ENCODE measurements around the gene CD44.

Gene CD44

DNA sequence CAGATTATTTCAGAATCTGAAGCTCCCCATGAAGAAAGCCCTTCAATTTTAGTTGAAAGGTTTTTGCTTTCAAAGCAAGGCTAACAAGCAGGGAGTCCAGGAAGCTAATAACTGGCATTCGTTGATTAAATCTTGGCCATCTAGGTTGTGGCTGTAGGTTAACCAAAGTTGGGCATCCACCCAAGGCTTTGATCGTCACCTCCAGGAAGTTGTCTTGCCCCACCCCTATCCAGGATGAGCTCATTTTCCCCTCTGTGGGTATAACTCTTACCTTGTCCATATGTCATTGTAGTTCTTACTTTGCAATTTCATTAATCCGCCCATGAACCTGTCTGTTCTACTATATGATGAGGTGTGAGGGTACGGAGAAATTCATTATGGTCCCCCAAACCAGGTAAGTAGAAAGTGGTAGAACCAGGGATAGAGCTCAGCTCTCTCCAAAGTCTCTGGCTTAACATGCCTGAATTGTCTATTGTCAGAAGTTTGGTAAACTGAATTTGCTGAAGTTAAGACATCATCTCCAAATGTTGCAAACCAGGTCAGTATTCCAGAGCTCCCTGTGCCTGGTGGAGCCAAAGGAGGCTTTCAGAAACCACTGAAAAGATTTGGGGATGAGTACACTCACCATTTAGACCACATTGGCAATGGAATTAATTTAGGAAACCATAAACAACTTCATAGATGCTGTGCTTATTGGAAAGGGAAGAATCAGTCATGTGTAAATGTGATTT, 97.1 kb downstream of the CD44 start:
- DNase-seq (ENCODE audit: low read depth), result no peak
- TF ChIP-seq, protein P1, sequence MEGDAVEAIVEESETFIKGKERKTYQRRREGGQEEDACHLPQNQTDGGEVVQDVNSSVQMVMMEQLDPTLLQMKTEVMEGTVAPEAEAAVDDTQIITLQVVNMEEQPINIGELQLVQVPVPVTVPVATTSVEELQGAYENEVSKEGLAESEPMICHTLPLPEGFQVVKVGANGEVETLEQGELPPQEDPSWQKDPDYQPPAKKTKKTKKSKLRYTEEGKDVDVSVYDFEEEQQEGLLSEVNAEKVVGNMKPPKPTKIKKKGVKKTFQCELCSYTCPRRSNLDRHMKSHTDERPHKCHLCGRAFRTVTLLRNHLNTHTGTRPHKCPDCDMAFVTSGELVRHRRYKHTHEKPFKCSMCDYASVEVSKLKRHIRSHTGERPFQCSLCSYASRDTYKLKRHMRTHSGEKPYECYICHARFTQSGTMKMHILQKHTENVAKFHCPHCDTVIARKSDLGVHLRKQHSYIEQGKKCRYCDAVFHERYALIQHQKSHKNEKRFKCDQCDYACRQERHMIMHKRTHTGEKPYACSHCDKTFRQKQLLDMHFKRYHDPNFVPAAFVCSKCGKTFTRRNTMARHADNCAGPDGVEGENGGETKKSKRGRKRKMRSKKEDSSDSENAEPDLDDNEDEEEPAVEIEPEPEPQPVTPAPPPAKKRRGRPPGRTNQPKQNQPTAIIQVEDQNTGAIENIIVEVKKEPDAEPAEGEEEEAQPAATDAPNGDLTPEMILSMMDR (IDR thresholded peaks at IDR 0.05; ENCODE audit: control insufficient read depth, insufficient read depth, low read depth, low read length, missing control alignments), result no peak
- H3K4me3 ChIP-seq (ENCODE audit: control insufficient read depth, low read depth, low read length), result no peak overlapping the region

DNA sequence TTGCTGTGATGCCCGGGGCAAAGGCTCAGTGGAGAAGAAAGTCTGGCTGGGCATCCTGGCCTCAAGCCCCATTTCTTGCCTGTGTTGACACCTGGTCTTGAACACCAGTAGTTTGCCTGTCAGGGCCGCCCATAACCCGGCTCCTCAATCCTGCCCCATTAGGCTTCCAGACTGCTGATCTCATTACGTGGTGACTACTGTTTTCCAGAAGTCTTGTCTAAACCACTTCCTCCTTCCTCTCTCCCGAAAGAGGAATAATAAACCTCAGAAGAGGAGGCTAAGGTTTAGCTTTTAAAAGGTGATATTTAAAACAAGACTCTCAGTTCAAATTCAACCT, 97.7 kb downstream of the CD44 start:
- H3K4me3 ChIP-seq (ENCODE audit: control insufficient read depth, low read depth, low read length), result no peak overlapping the region
- peak; percentile 29 for DNase-seq (ENCODE audit: low read depth)
- TF ChIP-seq, protein P1 (IDR thresholded peaks at IDR 0.05; ENCODE audit: control insufficient read depth, insufficient read depth, low read depth, low read length, missing control alignments), result no peak

DNA sequence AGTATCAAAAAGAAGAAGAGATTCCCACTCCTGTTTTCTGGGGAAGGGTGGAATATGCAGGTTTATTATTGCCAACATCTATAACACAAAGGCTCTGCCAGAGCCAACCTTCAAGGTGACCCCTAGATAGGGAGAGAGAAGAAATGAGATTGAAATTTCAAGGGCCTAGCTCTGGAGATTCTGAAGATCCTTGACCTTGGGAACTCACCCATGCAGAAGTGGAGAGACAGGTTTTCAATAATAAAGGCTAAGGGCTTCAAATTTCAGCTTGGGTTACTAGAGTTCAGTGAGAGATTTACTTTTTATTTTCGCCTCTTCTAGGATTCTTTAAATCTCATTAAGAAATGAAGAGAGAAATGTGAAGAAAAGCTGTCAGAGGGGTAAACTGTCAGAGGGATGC, 98.4 kb downstream of the CD44 start:
- TF ChIP-seq, protein P1 (IDR thresholded peaks at IDR 0.05; ENCODE audit: control insufficient read depth, insufficient read depth, low read depth, low read length, missing control alignments), result no peak
- H3K4me3 ChIP-seq (ENCODE audit: control insufficient read depth, low read depth, low read length), result no peak overlapping the region
- DNase-seq (ENCODE audit: low read depth), result no peak

DNA sequence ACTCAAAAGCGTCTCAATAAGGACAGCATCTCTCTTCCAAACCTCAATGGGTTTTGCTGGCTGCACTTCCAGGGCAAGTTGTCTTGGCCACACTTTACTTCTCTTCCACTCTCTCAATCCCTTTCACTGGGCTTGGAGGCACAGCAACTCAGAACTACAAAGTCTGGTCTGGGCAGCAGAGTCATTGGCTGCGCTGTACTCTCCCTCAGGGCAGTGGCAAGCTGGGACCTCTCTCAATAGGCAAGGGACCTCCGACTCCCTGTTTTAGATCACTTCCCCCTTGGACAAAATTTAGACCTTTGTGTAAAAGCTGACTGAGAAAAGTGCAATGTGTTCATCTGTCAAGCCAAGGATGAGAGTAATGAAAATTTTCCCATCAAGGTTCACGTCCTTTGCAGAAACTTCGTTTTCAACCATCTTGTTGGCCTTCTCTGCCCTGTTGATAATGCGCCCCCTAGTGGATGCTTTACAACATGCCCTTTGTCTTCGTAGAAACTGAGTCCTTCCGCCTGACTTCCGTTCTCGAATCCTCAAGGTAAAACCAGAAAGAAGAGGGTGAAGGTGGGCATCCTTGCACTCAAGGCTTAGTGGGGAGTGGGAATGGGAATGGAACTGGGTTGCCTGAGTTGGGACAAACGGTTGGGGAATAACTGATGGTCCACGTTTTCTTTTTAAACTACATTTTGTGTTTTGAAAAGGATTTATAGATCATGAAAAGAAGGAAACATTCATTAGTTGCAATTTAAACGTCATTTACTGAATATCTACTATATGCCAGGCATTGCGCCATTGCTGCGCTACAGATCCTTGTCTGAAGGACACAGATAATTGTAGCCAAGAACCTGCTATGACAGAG, 99.1 kb downstream of the CD44 start:
- no peak for DNase-seq (ENCODE audit: low read depth)
- TF ChIP-seq, protein P1 (IDR thresholded peaks at IDR 0.05; ENCODE audit: control insufficient read depth, insufficient read depth, low read depth, low read length, missing control alignments), result peak; percentile 57

DNA sequence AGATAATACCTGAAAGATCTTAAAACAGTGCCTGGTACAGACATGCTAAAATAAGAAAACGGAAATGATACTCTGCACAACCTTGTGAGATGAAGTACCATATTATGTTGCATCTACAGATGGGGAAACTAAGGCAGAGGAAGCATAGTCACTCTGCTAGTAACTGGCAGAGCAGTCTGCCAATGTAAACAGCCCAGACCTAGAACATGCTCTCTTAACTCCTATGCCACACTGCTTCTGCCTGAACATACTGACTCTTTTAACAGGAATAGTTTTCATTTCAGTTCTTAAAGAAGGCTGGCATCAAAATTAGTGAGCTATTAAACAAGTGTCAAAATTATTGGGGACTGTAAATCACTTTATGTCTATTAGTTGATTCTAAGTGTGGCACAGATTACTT, 99.9 kb downstream of the CD44 start:
- no peak for DNase-seq (ENCODE audit: low read depth)
- H3K4me3 ChIP-seq (ENCODE audit: control insufficient read depth, low read depth, low read length), result no peak overlapping the region
- TF ChIP-seq, protein P1 (IDR thresholded peaks at IDR 0.05; ENCODE audit: control insufficient read depth, insufficient read depth, low read depth, low read length, missing control alignments), result no peak

More for the DNA sequence above, 99.1 kb downstream of the CD44 start:
- H3K4me3 ChIP-seq (ENCODE audit: control insufficient read depth, low read depth, low read length), result no peak overlapping the region

DNA sequence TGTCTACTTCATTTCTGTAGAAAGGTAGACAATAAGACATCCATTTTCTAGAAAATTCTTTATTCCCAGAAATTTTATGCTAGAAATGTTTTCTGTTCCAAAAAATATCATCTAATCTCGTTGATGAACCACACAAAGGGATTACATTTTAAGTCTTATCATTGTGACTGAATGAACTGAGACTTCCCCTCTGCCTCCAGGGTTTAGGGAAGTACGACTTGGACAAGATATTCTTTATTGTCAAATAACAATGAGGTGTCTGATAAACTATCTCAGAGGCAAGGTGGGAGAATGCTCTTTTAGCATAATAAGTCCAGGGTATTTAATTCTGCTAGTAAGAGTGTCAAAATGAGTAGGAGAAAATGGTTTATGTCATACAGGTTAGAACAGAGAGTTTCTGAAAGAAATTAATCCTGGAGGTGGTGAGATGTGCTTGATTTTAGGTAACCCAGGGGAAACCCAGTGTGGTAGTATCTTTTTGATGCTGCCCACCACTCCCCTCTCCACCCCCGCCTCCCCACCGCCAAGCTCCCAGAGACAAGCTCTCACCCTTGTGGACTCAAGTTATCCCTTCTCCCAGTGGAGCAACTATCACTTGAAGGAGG, 100.6 kb downstream of the CD44 start:
- no peak for DNase-seq (ENCODE audit: low read depth)
- no peak overlapping the region for H3K4me3 ChIP-seq (ENCODE audit: control insufficient read depth, low read depth, low read length)
- TF ChIP-seq, protein P1 (IDR thresholded peaks at IDR 0.05; ENCODE audit: control insufficient read depth, insufficient read depth, low read depth, low read length, missing control alignments), result no peak
